GM18502 (cell line): ENCODE results near the gene RBMS1.

Experiments
- ATAC-seq: cut with Tn5 transposase; IDR thresholded peaks from one replicate; pipeline ENCODE4 v1.9.1; 2021; ENCODE audit warnings: mild to moderate bottlenecking; ENCODE audit not compliant: unreplicated experiment, poor library complexity

The RBMS1 gene

DNA sequence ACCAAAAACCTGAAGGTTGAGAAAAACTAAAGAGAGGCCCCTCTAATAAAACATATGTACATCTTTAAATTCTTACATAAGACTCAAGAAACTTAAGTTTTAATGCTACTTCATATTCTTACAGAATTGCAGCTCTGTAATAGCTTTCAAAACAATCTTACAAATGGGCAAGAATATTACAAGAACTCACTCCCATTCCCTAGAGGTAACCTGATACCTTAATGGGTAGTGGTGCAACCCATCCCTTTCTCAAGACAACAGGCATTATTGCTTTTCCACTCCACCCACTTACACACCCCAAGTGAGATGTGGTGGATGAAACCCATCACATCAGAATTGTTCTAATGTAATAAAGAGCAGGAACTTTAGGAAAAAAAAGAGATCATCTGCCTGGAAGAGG lies 103.7 kb downstream of the RBMS1 start:
- no peak for ATAC-seq

DNA sequence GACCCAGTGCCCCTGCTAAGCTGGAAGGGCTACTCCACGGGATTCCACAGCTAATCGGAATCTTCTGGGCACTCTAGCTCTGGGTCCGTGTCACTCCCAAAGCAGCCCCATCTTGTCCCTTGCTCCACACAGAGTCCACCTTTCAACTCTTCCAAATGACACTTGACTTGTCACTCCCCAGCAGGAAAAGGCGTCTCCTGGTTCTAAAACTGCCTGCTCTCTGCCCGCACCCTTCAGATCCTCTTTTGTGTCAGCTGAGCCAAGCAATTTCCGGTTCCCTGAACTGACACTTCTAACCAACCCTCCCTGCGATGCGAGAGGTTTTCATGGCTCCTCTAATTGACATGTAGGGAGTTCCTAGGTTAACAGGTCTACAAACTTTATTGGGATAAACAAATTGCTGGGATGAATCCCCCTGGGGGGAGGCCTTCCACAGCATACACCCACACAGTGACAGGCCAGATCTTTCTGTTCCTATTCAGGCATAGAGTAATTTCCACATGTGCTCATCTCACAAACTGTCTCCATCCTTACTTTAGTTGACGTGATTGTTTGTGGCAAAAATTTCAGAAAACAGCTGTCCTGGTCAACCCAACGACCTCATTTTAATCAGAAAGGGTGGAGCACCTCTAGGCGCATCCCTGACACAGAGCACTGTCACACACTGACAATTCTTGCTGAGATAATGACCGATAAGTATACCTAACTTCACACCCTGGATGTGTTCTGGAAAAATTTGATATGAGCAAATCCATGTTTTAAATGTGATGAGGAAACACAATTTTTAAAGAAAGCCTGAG lies 104.9 kb downstream of the RBMS1 start:
- no peak for ATAC-seq

DNA sequence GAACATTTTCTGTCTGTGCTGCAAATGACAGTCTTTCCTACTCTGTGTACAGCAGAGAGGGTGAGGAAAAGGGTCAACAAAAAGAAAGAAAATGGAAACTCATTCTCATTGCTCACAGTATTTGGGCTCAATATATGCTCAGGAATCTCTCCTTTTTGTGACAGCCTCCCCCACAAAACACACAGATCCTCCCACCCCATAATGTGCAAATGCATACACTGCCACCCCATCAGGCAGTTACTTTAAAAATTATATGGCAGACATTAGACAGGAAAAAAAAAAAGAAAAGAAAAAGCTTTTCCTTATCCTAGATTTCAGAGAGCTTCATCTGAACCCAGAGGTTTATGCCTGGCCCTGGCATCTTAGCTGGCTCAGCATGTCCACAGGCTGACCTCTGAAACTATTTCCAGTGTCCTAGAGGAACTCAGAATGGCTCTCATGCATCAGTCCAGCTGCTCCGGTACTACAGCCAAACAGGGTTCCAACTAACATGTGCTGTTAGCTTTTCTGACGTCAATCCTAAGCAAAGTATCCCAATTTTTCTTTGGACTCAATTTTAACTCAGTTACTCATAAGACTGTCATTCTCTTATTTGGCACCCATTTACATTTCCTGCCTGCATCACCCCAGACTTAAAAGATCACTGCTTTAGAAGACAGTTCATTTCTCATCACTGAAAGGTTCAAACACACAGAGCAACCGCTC lies 105.9 kb downstream of the RBMS1 start:
- ATAC-seq, result no peak

DNA sequence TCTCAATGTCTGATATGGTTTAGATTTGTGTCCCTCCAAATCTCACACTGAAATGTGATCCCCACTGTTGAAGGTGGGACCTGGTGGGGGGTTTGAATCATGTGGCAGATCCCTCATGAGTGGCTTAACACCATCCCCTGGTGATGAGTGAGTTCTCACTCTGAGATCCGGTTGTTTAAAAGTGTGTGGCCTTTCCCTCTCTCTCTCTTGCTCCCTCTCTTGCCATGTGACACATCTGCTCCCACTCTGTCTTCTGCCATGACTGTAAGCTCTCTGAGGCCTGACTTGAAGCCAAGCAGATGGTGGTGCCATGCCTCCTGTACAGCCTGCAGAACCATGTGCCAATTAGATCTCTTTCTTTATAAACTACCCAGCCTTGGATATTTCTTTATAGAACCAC lies 108.8 kb downstream of the RBMS1 start:
- no peak for ATAC-seq

DNA sequence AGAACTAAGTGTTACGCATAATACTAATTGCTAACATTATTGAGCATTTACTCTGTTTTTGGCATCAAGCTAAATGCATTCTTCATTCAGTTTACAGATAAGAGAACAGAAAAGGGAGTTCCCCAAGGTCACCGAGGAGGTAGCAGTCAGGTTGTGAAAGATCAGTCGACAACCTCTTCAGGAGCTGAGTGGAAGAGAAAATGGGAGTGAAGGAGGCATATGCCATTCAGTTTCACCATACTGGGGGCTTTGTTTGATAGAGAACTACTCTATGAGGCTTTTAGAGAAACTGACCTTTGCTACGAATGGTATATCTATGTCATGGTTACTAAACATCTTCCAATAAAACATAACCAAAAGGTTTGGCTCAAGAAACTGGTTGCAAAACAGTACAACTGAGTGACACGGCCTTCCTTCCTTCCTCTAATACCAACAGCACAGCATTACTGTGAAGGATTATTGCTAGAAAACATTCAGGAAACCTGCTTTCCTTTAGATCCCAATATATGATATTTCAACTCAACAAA lies 112.1 kb downstream of the RBMS1 start:
- no peak for ATAC-seq

DNA sequence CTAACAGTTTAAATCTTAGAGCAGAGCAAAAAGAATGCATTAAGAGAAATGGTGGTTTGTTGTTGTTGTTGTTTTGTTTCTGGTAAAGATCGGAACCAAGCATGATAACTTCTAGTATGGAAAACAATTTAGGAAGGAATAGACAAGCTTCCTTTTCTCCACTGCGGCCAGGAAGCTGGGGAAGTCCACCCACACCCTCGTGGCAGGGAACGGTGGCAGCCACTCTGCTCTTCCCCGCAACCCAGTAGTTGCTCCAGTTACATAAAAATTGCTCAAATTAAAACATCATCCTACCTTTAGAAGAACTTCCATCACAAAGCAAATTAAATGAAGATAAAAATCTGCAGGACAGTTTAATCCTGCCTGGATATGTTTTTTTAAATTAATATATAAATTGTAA lies 113.0 kb downstream of the RBMS1 start:
- ATAC-seq, result no peak

DNA sequence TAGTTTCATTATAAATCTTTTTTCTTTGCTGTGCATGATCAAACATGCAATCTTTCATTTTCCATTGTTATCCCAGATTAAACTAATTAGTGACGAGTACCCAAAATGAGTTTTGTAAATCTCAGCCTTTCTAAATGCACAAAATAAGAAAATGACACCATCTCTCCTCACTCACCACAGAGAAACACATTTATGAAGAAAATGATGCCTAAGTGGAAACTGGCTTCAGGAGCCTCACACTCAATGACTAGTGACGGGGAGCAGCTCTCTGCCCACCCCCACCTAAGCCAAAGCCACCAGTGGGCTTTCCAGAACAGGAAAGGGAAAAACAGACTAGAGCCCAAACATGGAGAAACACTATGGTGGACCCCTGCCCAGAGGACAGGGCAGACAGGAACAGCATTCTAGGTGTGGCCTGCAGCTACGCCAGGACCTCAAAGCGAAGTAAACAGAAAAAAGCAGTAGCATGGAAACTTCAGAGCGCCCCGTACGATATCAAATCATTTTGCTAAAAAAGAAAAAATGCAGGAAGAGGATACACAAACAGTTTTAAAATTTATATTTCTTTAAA lies 113.5 kb downstream of the RBMS1 start:
- no peak for ATAC-seq

DNA sequence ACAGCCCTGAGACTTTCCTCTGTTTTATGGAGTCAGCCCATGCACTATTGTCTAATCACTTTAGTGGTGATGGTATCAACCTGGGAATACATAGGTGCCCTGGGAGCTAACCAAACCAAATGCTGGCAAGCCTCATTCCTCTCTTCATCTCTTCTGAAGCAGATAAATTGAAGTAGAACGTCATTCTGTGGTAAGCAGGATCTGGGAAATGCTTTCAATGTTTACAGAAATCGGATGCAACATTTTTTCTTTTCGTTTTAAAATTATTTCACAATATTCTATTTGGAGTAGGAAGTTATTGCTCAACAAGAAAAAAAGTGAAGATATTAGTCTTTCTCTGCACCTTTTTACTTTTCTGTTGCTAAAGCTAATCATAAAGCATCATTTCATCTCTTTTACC lies 114.2 kb downstream of the RBMS1 start:
- ATAC-seq, result no peak

DNA sequence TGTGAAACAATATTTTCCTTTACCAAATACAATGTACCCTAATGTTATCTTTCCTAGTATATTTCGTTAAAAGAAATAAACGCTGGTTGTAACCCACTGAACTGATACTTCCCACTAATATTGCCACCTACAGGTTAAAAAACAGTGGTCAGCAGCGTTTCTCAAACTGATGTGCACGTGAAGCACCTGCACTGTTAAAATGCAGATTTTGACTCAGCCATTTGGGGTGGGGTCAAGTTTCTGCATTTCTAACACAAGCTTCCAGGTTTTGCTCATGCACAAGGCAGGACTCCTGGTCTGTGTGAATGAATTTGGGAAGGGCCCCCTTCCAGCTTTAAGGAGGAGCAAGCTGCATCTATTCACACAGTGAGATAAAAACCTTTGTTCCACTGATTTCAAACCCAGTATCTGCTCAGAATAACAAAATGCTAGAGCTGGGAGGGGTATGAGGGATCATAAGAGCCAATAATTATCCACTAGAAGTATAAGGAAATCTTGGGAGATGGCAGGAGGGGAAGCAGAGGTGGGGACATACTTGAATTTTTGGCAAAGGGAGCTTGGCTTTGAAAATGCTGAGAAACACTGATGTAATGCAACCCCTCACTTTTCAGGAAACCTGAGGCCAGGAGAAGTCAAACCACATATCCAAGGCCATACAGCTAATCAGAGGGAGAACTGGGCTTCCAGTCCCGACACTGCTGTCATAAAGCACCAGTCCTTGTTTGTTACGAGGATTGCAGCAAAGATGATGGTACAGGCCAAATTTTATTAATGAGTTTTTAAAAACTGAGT lies 116.2 kb downstream of the RBMS1 start:
- ATAC-seq, result no peak

DNA sequence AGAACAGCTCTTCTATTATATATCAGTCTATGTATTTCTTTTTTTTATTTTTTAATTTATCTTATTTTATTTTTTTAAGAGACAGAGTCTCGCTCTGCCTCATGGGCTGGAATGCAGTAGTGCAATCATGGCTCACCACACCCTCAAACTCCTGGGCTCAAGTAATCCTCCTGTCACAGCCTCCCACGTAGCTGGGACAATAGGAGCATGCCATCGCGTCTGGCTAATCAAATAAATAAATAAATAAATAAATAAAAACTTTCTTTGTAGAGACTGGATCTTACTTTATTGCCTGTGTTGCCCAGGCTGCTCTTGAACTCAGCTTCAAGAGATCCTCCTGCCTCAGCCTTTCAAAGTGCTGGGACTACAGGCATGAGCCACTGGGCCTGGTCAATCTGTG lies 117.0 kb downstream of the RBMS1 start:
- ATAC-seq, result no peak

DNA sequence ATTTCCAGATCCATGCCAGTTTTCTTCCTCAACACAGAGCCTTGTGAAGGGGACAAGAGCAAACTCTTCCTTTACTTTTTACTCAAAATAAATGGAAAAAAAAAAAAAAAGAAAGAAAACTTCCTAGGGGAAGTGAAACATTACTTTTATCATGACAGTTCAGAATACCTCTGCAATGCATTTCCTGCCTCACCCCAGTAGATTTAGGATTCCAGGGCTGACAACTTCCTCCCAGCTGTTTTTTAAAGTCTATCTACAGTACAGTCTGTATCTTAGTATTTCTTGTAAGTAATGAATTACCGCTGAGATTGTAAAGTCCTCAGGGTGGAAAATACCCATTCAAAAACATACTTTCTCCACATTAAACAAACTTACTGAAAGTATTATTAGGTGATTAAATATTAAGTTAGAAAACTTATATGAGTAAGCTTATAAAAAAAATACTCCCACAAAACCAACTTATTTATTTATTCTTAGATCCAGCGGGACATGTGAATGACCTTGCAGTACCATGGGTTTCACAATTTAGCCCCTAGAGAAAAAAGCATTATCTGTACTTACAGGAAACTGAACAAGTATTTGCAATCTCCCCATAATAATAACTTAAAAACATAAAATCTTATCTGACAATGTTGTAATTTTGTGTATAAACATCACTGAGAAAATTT lies 117.7 kb downstream of the RBMS1 start:
- ATAC-seq, result no peak

DNA sequence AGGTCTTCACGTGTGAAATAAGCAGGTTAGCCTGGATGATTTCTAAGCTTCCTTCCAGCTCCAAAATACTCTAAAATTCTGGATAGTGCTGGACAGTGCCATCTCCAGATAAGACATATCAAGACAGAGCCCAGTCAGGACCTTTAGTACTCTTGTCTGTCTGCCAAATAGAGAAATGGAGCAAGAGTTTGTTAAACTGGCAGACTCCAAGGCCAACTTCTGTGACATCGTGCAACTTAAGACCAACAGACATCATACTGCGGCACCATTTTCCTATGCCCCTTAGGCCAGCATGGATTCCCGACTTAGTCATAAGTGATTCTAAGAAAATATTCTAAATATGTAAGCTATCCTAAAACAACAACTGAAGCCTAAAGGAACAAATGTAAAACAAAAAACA lies 118.6 kb downstream of the RBMS1 start:
- no peak for ATAC-seq

DNA sequence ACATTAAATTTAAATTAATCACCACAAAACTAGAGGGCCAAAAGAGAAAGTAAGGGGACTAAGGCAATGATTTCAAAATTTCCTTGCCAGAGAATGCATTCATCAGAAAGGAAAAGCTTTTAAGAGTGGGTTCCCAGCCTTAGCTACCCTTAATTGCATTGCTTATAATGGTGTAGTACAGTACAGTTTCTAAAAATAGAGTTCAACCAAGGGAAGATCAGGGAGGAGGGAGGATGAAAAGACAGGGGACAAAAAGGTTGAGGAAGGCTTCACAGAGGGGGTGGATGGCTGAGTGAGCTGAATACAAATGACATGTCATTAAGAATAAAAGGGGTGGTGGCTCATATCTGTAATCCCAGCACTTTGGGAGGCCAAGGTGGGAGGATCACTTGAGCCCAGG lies 119.9 kb downstream of the RBMS1 start:
- no peak for ATAC-seq

DNA sequence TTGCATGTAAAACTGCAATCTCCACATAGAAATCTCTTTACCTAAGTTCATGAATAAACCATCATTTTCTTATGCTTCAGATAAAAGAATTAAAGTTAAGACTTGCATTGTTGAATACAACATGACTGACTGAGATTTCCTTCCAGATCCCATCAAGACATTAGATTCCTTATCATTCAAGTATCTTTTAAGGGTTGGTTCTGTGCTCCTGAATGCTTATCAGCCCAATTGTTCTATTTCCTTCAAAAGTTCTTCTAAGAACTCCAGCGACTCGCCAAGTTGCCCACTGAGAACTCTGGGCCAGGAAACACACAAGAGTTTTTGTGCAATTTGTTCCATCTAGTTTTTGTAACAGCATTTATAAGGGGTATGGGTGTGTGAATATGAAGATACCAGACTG lies 120.3 kb downstream of the RBMS1 start:
- ATAC-seq, result no peak

DNA sequence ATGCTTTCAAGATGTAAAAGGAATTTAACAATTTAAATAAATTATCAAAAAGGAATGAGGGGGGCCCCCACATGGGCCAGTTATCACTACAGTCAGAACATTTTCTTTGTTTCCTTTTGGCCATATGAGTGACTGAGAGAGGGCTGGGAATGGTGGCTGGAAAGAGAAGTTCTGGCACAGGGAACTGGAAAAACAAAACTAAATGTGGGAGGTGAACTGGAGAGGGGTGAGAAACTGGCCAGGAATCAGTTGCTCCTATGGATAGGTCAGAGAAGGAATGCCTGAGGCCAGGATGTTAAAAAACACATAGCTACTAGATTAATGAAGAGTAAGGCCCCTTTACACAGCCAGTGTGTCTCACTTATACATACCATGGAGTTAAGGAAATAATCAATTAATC lies 121.0 kb downstream of the RBMS1 start:
- no peak for ATAC-seq

DNA sequence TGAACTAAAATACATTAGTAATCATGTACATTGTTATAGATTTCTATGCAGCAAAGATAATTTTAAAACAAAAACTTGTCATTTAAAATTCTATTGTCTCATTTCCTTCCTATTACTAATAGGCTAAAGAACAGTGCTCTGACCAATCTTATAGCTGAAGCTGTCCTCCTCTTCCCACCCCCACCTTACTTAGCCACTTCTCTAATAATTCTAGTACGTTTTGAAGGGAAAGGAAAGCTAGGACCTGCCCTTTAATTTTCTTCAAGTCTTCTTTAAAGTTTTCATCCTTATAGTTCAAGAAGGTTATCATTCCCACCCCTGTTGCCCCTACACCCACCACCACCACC lies 121.6 kb downstream of the RBMS1 start:
- no peak for ATAC-seq

DNA sequence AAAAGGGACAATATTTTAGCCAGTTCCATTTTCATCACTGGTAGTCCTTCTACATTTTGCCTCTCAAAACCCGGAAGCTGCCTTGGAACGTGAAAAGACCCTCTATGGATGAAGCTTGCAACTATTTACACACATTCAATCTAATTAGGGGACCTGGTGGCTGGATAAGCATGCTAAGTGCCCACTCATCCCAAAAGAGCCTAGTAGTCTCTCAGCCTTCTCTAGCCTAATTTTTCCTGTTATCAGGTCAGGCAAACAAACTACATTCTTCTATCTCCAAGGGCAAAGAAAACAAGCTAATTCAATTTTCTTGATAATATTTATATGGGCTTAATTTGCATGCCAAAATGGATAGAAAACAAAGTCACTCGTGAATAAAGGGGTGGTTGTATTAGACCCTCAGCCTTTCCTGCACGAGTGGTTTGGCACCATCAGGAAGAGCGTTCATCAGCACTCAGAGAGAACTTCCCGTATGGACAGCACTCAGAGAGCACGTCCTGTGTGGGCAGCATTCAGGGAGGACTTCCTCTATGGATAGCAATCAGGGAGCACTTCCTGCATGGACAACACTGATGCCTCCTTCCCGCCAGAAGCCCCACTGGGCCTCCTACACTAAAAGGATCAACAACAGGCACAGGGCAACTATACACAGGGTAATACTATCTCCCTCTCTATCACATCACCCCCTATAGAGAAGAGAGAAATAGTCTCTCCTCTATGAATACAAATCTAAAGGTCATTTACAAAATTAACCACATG lies 122.2 kb downstream of the RBMS1 start:
- no peak for ATAC-seq

DNA sequence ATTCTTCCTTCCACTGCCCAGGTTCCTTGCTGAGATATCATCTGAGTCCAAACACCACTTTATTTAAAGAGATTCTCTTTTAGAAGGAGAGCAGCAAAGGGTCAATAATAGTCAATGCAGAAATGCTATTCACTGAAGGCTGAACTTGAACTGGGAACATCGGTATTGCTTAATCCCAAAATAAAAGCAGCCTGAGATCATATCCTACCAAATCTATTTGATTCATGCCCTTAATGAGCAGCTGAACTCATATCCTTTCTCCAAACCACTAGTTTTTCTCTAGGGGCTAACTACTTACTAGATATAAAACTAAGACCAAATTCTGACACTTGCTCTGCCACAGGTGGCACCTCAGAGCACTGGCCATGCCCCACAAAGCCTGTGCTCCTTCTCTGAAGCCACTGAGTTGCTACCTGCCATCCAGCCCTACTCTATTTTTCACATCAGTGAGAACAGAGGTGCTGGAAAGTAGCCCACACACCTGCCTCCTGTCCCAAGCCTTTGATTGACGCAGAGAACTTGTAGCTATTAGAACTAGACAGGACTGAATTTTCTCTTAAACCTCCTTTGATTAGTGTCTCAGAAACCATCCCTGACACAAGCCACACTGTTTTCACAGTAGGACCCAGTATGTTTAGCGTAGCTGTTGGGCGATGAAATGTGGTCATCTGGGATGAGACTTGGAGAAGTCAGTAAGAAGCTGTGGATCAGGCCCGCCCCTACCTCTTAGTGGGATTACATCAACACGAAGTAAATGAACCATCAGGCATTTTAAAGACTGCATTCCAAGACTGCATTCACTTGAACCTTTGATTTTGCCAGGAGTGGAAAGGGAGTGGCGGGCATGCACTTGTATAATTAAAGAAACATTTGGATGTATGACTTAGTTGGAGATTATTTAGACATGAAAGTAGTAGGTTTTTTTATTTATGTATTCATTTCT lies 124.3 kb downstream of the RBMS1 start:
- ATAC-seq, result no peak
